MM.1S (cell line): ENCODE data around the gene PUS10.

Source experiments
- DNase-seq: peaks from one replicate; pipeline ENCODE4 v3.0.0-alpha.2; 2015
- H2AFZ ChIP-seq: fragments of 300-600 bp; sonication (generic); 2 replicates; pipeline ENCODE4 v1.6.0; 2016; ENCODE audit warnings: antibody characterized with exemption, low read length
- H3F3A ChIP-seq: fragments of 300-600 bp; sonication (generic); 2 replicates; pipeline ENCODE4 v1.6.1; 2016; ENCODE audit warnings: mild to moderate bottlenecking, antibody characterized with exemption, low read length, moderate library complexity, mixed read lengths; ENCODE audit not compliant: insufficient read depth
- H3K27ac ChIP-seq: fragments of 300-600 bp; sonication (generic); 2 replicates; pipeline ENCODE4 v1.5.1; 2016; ENCODE audit warnings: mild to moderate bottlenecking, low read length
- H3K27me3 ChIP-seq: fragments of 300-600 bp; sonication (generic); replicated peaks from 2 replicates; pipeline ENCODE4 v1.6.0; 2016; ENCODE audit warnings: low read length; ENCODE audit not compliant: insufficient read depth
- H3K36me3 ChIP-seq: fragments of 300-600 bp; sonication (generic); replicated peaks from 2 replicates; pipeline ENCODE4 v1.6.1; 2016; ENCODE audit warnings: mild to moderate bottlenecking, low read length, mixed read lengths; ENCODE audit not compliant: insufficient read depth
- H3K4me1 ChIP-seq: fragments of 300-600 bp; sonication (generic); 2 replicates; pipeline ENCODE4 v1.6.1; 2016; ENCODE audit warnings: low read length, mixed read lengths
- H3K4me2 ChIP-seq: fragments of 300-600 bp; sonication (generic); 2 replicates; pipeline ENCODE4 v1.6.0; 2016; ENCODE audit warnings: low read depth, low read length
- H3K4me3 ChIP-seq: fragments of 300-600 bp; sonication (generic); 2 replicates; pipeline ENCODE4 v1.5.1; 2016; ENCODE audit warnings: low read length, mixed read lengths
- H3K79me2 ChIP-seq: fragments of 300-600 bp; sonication (generic); 2 replicates; pipeline ENCODE4 v1.6.1; 2016; ENCODE audit warnings: mixed run types, low read length, mixed read lengths
- H3K9ac ChIP-seq: fragments of 300-600 bp; sonication (generic); 2 replicates; pipeline ENCODE4 v1.6.1; 2016; ENCODE audit warnings: low read length, mixed read lengths
- H3K9me2 ChIP-seq: fragments of 300-600 bp; sonication (generic); replicated peaks from 2 replicates; pipeline ENCODE4 v1.6.1; 2016; ENCODE audit warnings: mild to moderate bottlenecking, low read length, mixed read lengths; ENCODE audit not compliant: insufficient read depth
- H3K9me3 ChIP-seq: fragments of 300-600 bp; sonication (generic); replicated peaks from 2 replicates; pipeline ENCODE4 v1.6.1; 2016; ENCODE audit warnings: mild to moderate bottlenecking, low read length, mixed read lengths; ENCODE audit not compliant: insufficient read depth
- H4K20me1 ChIP-seq: fragments of 300-600 bp; sonication (generic); 2 replicates; pipeline ENCODE4 v1.6.1; 2016; ENCODE audit warnings: mild to moderate bottlenecking, low read length, moderate library complexity, mixed read lengths; ENCODE audit not compliant: insufficient read depth
- EZH2 ChIP-seq: fragments of 300-600 bp; sonication (generic); optimal IDR thresholded peaks from 2 replicates; pipeline ENCODE3; 2017; ENCODE audit warnings: low read depth, mild to moderate bottlenecking, antibody characterized with exemption, low read length, mixed read lengths
- EZH2phosphoT487 ChIP-seq: fragments of 300-600 bp; sonication (generic); IDR thresholded peaks from 2 replicates; pipeline ENCODE4 v1.6.1; 2018; ENCODE audit warnings: antibody characterized with exemption, low read length
- TF ChIP-seq, protein P1 (sequence below): fragments of 300-600 bp; sonication (generic); IDR thresholded peaks from 2 replicates; pipeline ENCODE4 v1.5.1; 2016; ENCODE audit warnings: antibody characterized with exemption, low read length, mixed read lengths

PUS10 gene

DNA sequence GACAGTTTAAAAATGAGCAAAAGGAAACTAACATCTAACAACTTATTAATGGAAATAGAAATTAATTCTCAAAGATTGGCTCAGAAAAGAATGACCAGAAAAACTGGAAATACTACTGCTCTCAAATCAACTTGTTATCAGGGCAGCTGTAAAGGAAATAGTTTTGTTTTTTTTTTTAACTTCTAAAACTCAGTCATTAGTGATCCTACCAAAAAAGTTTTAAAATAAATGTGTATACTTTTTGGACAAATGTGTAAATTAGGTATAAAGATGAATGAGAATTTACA is 52.6 kb downstream of the PUS10 start:
- Histone ChIP-seq H3K79me2 (no peaks in the 10 kb centered on the region), H3K4me3 (no peak overlapping the region), H3K4me2 (no peak overlapping the region), H3K4me1 (peaks cover 10% of the 10 kb centered on the region; the same call in 1 of the 2 replicates), H3K36me3 (no peaks in the 10 kb centered on the region), H2AFZ (no peak overlapping the region), H3K9ac (no peak overlapping the region), H3K27me3 (peaks cover 59% of the 10 kb centered on the region), H3K9me3 (no peaks in the 10 kb centered on the region), H3K27ac (no peak overlapping the region), H4K20me1 (no peaks in the 10 kb centered on the region), H3F3A (no peaks in the 10 kb centered on the region), H3K9me2 (no peaks in the 10 kb centered on the region)
- no peak for DNase-seq
- TF ChIP-seq EZH2phosphoT487, result no peak
- TF ChIP-seq, protein P1, sequence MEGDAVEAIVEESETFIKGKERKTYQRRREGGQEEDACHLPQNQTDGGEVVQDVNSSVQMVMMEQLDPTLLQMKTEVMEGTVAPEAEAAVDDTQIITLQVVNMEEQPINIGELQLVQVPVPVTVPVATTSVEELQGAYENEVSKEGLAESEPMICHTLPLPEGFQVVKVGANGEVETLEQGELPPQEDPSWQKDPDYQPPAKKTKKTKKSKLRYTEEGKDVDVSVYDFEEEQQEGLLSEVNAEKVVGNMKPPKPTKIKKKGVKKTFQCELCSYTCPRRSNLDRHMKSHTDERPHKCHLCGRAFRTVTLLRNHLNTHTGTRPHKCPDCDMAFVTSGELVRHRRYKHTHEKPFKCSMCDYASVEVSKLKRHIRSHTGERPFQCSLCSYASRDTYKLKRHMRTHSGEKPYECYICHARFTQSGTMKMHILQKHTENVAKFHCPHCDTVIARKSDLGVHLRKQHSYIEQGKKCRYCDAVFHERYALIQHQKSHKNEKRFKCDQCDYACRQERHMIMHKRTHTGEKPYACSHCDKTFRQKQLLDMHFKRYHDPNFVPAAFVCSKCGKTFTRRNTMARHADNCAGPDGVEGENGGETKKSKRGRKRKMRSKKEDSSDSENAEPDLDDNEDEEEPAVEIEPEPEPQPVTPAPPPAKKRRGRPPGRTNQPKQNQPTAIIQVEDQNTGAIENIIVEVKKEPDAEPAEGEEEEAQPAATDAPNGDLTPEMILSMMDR, result no peak
- TF ChIP-seq EZH2, result no peak

DNA sequence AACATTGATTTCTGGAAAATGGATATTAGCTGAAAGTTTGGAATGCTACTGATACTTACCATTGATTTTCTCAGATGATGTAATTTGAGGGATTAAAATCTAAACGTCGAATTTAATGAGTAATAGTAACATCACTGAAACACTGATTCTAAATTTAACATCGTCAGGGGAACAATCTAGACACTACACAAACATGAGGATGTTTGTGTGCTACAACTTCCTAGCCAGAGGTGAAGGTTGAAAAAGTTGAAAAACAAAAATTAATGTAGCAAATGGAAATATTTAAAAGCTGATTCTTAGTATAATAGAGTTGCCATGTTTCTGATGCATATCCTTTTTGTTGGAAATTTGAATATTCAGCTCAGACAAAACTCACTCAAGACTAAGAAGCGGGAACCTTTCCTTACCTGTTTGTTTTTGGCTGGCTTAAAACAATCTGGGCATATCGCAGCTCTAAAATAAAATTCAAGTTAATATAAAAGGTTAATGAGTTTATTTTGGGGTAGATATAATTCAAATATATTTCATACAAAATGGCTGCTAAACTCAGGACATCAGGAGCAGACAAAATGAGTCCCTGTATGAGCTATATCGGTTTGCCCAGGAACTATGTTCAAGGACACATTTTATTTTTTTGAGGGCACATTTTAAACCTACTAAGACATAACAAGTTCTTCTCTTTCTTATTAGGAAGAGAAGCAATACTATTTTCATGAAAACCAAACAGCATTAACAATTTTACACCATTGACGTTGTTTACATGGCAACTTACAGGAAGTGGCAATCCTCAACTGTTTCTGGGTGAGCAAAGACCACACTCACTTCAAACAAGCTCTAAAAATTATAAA is 53.2 kb downstream of the PUS10 start:
- H3K4me1 ChIP-seq, result peaks cover 10% of the 10 kb centered on the region; the same call in 1 of the 2 replicates
- TF ChIP-seq EZH2phosphoT487, result no peak
- TF ChIP-seq, protein P1, result no peak
- TF ChIP-seq EZH2, result no peak
- H3K36me3 ChIP-seq, result no peaks in the 10 kb centered on the region
- H3K27me3 ChIP-seq, result peaks cover 59% of the 10 kb centered on the region
- no peaks in the 10 kb centered on the region for H3F3A ChIP-seq
- H3K9ac ChIP-seq, result no peak overlapping the region
- H3K4me3 ChIP-seq, result no peak overlapping the region
- no peaks in the 10 kb centered on the region for H4K20me1 ChIP-seq
- H3K9me3 ChIP-seq, result no peaks in the 10 kb centered on the region
- no peaks in the 10 kb centered on the region for H3K9me2 ChIP-seq
- H2AFZ ChIP-seq, result no peak overlapping the region
- H3K27ac ChIP-seq, result no peak overlapping the region
- H3K79me2 ChIP-seq, result no peaks in the 10 kb centered on the region
- DNase-seq, result no peak
- H3K4me2 ChIP-seq, result no peak overlapping the region

DNA sequence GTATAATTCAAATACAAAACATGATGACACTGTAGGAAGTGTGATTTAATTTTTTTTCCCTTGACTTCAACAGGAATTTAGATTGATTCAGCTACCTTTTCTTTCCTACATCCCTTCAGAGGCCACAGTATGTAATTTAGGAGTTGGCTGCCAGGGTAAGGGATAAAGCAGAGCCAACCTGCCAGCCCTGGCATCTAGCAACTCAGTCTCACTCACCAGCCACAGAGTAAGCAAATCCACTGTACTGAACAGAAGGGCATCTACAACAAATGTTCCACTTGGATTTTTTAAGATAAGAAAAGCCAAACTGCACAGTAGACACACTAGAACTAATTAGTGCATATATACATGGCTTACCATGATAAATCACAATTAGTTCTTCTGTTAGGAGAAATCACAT is 54.9 kb downstream of the PUS10 start:
- H3K4me1 ChIP-seq, result peaks cover 10% of the 10 kb centered on the region; the same call in 1 of the 2 replicates
- H3K4me3 ChIP-seq, result no peak overlapping the region
- H2AFZ ChIP-seq, result no peak overlapping the region
- H3K27me3 ChIP-seq, result peaks cover 45% of the 10 kb centered on the region
- H3K27ac ChIP-seq, result no peak overlapping the region
- H3K36me3 ChIP-seq, result no peaks in the 10 kb centered on the region
- H3K9me2 ChIP-seq, result no peaks in the 10 kb centered on the region
- no peaks in the 10 kb centered on the region for H3K79me2 ChIP-seq
- no peak for DNase-seq
- no peak overlapping the region for H3K4me2 ChIP-seq
- H3F3A ChIP-seq, result no peaks in the 10 kb centered on the region
- TF ChIP-seq, protein P1, result no peak
- H4K20me1 ChIP-seq, result no peaks in the 10 kb centered on the region
- no peaks in the 10 kb centered on the region for H3K9me3 ChIP-seq
- H3K9ac ChIP-seq, result no peak overlapping the region
